Stimulated activated CD4-positive, alpha-beta T cell treated with anti-CD3 and anti-CD28 coated beads, Interleukin-12 subunit alpha, Interleukin-12 subunit beta, amount 100 ng/mL, for 48 hours (primary cell): ENCODE measurements around the gene LCN9.
"Not testable (repeated sequence)": the region's sequence is repeated elsewhere in the genome, so short reads cannot be mapped to it uniquely, and the experiment has no call there.

Source experiments
- DNase-seq, 3 donors: peaks; one replicate each; pipeline ENCODE4 v3.0.0-alpha.2; 2020; ENCODE audit warnings: low read depth in 2 of 3, low spot score in 1 of 3

The LCN9 gene

DNA sequence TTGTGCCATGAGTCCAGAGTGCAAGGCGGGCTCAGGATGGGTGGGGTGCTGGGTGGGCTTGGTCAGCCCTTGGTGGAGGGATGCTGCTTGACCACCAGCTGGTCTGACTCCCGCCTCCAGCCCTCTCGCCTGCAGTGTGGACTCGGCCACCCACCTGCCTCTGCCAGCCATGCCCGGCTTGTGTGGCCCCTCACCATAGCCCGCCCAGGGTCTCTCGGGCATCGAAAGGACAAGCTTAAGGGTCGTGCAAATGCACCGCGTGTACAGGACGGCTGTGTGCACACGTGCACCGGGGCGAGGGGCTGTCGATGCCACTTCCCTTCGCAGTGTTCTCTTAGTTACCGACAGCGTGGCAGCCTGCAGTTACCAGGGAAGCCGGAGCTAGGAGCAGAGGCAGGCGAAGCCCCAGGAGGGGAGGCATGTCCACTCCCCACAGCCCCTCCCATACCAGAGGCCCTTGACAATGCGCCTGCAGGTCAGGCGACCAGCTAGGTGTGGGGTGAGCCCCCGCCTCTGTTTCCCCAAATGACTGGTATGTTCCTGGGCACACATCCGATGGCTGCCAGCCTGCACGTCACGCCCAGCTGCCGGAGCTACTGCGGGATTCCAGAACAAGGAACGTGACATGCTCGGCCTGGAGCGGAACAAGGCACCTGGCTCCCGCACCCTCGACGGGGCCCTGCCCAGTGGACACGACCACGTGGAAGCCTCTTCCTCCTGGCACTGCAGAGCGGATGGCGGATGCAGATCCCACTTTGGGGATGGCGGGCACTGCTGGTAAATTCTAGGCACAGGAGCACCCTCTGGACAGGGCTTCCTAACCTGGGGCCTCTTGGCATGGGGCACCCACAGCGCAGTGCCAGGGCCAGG is 7.8 kb downstream of the LCN9 start:
- DNase-seq, result no peak

DNA sequence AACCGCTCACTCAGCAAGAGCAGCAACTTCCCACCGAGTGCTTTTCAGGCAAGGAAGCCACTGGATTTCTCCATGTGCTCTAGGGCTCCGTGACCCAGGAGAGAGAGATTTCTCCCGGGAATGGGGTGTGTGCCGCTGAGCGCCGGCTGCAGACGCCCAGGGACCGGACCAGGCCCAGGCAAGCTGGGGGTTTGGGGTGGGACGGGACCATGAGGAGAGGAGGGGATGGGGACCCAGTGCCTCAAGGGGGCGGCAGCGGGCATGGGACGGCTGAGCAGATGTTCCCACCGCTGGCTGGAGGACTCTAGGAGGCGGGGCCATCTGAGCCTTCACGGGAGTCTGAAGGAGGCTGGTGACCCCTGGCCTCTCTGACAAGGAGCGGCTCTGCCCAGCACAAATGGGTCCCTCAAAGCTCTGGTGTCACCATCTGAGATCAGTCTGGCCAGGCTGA is 8.5 kb downstream of the LCN9 start:
- DNase-seq, result no peak

DNA sequence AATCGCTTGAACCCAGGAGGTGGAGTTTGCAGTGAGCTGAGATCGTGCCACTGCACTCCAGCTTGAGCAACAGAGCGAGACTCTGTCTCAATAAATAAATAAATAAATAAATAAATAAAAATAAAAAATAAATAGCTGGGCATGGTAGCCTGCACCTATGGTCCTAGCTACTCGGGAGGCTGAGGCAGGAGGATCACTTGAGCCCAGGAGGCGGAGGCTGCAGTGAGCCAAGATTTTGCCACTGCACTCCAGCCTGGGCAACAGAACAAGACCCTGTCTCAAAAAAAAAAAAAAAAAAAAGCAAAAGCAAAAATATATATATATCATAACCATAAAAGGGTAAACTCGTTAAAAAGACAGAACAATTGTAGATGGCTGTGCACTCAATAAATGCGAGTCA is 9.7 kb downstream of the LCN9 start:
- DNase-seq, result not testable (repeated sequence)

DNA sequence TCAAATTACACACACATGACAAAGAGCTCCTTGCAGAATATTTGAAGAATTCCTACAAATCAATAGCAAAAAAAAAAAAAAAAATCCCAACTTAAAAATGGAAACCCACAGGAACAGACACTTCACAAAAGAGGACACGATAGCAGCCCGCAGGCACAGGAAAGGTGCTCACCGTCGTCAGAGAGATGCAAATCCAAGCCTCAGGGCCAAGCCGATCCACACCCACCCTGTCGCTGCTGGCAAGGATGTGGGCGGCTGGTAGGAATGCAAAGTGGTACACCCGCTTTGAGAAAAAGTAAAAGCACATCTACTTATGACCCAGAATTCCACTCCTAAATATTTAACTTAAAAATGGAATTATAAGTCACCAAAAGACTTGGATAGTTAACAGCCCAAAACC is 10.8 kb downstream of the LCN9 start:
- DNase-seq, result no peak

DNA sequence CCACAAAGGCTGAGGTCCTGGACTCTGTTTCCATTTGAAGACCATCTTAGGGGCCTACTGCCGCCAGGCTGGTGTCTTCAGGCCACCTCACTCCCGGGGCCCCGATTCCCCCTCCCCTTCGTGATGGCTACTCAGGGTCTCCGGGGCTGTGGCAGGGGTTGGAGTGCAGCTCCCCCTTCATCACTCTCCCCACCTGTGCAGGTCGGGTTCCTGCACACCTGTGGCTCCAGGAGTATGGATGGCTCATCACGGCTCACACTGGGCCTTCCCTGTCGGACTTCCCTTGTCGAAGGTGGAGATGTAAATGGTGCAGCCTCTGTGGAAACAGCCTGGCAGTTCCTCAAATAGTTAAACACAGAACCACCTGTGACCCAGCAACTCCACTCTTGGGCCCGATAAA is 11.9 kb downstream of the LCN9 start:
- DNase-seq, result no peak

DNA sequence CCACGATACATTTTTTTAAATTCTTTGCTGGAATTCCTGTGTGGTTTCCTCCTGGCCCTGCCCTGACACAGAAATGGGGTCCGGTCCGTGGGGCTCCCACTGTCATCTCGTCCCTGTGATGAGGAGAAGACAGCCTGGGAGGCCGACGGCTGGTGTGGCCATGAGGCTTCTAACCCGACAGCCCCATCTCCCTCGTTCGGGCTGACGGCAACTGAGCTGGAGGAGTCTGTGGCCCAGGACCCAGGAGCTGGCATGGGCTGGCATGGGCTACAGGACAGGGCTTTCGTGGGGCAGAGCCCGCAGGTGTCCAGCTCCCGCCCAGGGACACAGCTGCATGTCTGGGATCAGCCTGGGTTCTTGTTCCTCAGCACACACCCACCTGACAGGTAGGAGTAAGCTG is 13.8 kb downstream of the LCN9 start:
- DNase-seq, result no peak

DNA sequence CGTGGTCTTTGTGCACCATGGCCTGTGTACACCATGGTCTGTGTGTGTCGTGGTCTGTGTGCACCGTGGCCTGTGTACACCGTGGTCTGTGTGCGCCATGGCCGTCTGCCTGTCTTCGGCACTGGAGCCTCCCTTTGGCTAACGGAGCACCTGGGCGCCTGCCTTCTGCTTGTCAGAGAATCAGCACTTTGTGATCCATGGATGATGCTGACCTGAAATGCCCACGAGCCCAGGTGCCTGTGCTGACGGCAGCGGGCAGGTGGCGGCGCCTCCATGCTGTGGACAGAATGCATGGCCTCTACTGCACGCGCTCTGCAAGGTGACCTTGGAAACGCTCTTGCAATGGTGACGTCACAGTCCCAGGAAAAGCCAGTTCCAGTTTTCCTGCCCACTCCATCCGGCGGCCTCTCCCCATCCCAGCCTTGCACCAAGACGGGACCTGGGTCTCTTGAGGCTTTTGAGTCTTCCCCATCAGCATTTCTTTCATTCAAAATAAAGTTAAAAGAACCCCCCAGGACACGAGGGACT is 14.6 kb downstream of the LCN9 start:
- no peak for DNase-seq

DNA sequence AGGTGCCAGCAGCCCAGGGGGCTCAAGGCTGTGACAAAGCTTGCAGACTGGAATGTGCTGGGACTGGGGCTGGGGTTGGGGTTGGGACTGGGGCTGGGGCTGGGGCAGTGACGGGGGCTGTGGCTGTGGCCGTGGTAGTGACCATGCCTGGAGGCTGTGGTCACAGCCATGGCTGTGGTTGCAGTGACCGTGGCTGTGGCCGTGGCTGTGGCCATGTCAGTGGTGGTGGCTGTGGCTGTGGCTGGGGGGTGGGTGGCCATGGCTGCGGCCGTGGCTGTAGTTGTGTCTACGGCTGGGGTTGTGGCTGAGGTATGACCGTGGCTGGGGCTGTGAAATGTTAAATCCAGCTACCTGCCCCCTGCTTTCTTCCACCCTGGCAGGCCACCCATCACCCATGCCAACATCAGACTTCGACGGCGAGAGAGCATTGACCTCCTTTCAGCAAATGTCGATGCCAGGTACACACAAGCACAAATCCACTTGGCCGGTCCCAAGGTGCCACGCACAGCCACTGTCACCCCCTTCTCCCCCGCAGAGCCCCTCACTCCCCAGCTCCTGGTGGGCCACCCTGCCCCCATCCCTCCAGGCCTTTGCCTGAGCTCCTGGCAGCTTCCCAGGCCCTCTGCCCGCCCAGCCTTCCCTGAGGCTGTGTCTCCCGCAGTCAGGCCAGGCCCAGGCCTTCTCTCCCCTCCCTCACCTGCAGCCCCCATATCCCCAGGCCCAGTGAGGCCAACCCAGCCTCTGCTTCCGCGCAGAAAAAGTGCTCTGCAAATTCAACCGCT is 15.3 kb downstream of the LCN9 start:
- DNase-seq, result no peak

DNA sequence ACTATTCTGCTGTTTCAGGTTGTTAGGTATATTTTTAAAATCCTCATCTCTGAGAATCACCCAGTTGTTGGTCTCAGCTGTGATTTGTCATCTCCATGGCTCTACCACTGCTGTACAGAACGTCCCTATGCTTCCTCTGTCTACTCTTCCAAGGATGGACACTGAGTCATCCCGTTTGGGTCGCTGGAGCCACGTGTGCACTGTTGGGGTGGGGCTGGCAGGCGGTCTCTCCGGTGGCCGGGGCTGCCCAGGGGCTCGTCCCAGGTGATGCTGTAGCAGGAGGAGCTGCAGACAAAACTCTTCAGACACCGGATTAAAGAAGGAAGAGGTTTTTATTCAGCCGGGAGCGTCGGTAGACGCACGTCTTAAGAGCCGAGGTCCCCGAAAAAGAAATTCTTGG is 16.9 kb downstream of the LCN9 start:
- no peak for DNase-seq

DNA sequence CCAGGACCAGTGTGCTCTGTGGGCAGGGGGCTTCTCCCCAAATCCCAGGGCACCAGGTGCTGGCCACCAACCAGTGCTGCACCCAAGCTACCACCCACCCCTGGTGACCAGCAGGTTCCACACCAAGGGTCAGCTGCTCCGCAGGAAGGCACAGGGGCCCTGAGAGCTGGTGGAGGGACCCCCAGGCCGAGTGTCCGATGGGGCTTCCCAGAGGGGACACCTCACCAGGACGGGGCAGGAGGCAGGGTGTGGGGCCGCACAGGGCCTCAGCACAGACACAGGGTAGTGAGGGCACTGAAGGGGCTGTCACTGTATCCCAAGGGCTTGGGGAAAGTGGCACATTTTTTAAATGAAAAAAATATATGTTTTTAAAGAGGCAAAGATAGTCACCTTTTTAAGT is 18.1 kb downstream of the LCN9 start:
- no peak for DNase-seq

DNA sequence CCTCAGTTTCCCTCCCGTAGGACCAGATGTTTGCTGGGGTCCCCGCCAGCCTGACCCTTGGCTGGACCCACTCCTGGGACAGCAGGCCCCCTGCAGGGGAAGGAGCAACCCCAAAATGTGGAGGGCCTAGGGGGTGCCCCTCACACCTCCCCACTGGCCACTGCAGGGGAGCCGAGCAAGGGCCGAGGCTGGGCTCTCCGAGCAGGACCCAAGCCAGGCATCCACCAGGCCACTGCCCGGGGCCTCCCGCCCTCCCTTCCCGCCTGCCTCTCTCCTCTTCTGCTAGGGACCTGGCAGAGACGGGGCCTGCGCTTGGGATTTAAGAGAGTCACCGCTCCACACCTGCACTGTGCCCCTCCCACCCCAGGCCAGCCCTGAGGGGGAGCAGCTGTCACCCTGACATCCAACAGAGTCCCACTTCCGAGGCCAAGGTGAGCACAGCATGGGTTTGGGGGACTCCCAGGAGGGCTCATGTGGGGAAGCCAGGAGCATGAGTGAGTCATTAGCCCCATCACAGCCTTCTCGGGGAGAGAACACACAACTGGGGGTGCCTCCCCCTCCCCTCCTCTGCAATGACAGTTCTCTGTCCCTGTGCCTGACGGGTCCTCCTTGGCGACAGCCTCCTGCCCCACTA is 20.4 kb downstream of the LCN9 start:
- DNase-seq, result no peak

DNA sequence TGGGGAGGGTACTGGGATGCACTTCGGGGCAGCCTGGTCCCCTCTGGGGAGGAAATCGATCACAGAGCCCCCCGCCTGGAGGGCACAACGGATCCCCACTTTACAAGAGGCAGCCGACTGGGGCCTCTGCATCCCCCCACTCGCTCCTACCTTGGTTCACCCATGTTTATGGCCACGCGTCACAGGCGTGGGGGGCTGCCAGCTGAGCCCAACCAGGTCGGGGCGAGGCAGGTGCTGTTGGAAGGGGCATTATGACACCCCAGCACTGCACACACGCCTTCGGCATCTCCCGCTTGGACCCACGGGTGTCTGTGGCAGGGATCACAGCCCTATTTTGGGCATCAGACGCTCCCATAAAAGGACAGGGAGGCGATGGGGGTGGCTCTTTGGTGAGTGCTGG is 21.6 kb downstream of the LCN9 start:
- no peak for DNase-seq

DNA sequence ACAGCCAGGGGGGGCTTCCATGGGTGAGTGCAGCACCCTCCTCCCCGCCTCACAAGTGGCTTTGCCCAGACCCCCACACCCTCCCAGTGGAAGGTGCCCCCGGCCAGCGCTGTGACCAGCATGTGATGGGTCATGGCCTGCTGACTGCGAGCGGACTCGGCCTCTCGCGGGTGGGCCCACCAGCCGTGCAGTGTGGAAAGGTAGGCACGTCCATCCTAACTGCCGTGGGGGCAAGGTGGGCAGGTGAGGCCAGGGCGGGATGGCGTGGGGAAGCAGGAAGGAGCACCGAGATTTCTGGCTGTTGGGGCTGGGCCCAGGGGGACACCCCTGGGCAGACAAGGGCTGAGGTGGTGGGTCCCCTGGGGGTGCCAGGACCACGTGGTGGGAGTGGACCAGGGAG is 24.1 kb downstream of the LCN9 start:
- no peak for DNase-seq

DNA sequence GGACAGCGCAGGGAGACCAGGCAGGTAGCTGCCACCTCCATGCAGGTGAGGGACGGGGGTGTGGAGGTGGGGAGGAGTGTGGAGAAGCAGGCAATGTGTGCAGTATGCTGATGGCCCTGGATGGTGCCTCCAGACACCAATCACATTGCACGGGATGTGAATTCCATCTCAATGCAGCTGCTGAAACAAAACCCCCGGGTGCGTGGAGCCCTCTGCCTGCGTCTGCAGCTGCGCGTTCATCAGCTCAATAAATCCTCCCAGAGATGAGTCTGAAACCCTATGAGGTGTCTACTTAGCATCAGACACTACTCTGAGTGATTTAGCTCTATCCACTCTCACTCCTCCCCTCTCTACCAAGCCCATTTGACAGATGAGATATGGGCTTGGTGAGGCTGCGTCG is 25.9 kb downstream of the LCN9 start:
- DNase-seq, result no peak

DNA sequence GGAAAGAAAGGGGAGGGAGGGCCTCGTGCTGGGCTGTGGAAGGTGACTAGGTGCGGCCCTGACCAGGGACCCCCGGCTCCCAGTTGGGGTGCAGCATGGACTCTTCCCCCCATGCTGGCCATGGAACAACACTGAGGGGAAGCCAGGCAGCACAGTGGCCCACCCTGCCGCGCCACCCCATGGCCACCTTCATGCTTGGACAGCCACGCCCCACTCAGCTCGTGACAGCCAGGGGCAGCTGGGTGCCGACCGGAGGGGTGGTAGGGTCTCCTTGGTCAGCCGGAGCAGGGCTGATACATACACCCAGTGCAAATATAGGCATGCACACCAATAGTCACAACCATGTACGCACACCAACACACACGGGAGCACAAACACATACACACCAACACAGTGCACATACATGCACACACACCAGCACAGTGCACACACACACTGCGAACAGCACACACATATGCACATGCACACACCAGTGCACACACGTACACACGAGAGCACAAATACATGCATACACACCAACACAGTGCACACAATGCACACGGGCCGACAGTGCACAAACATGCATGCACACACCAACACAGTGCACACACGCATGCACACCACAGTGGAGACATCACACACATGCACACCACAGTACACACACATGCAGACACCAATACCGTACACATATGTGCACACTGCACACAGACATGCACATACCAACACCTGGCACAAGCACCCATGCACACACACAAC is 27.9 kb downstream of the LCN9 start:
- no peak for DNase-seq

DNA sequence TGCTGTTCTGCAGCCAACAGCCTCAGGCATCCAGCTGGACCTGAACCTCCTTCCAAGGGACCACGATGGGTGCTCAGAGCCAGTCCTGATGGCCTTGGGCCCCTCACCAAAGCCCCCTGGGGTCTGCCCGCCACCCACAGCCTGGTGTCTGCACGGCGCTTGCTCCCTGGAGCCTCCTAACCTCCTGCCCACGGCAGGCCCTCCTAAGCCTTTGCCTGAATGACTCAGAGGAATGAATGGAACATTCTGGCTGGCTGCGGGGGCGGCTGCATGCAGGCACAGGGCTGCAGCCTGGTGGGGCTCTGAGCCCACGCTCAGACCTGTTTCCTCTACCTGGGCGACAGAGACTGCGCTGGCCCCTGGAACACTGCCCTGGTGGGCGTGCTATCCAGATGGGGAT is 29.3 kb downstream of the LCN9 start:
- DNase-seq, result no peak

DNA sequence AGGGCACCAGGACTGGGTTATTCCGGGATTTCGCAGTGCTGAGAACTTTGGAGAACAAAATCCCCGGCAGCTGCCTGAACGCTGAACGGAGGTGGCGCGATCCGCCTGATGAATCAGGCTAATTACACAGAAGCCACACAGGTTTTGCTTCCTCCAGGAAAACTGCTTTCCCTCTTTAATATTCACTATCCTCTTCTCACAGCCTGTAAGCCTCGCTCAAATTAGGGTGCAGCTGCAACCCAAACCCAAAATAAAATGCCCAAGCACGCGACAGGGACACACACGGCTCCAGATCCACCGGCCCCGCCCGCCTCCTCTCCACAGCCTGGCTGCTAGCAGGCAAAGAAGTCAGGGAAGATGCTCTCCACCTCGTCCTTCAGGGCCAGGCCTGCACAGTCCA is 30.2 kb downstream of the LCN9 start:
- no peak for DNase-seq

DNA sequence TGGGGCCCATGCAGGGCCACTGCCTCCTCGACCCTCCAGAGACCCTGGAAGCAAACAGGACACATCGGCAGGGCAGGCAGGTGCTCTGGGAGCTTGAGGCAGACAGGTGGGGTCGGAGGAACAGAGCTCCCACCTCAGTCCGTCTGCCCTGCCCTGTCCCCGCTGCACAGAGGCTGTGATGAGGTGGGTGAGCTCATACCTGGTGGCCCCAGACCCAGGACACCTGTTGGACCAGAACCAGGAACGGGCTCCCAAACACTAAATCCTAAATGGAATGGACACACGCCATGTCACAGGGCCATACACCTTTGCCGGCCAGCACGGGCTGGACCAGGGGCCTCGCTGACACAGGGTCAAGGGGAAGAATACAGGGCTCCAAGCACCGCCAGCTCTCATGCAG is 30.7 kb downstream of the LCN9 start:
- DNase-seq, result no peak

DNA sequence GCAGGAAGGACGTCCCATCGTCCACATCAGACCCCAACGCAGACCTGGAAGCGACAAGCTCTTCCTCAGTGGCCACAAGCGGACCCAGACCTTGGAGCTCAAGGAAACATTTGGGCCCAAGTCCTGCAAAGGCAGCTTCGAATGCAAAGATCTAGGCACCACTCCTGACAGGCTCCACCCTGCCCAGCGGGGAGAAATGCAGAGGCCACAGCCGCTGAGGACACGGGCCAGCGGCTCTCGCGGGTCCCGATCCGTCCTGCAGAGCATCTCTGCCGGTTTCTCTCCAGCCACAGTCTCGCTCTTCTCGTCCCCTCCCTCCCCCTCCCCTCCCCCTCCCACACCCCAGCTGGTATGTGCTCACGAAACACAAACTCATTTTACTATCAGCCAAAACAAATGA is 31.3 kb downstream of the LCN9 start:
- no peak for DNase-seq

DNA sequence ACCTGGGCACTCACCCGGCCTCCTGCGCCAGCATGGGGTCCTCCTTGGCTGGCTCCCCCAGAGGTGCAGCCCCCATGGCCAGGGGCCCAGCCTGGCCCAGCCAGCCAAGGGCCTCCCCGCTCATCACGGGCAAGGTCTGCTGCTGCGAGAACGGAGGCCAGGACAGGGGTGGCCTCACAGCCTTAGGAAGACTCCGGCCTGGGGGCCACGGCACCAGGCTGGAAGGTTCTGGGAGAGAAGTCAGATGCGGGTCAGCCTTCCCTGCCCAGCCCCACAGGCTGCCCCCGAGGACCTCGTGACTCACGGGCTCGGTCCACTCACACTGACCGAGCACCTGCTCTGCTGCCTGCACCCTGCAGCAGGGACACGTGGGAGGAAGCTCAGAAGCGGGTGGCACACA is 31.9 kb downstream of the LCN9 start:
- DNase-seq, result no peak

DNA sequence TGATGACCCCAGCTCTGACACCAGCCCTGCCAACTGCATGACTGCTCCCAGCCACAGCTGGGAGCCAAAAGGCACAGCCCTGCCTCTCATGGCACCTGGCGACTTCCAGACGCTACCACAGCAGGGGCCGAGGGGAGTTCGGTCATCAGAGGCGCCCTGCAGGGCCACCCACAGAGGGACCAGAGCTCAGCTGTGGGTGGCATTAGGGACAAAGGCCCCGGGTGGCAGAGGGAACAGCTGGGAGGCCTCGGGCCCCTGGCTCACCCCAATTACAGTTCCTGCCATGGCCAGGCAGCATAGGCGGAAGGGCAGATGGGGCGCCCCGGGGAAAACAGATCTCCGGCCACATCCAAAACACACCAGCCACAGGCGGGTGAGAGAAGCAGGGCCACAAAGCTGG is 32.5 kb downstream of the LCN9 start:
- no peak for DNase-seq
